Activated CD4-positive, alpha-beta T cell treated with anti-CD3 and anti-CD28 coated beads for 48 hours (primary cell): ENCODE data around the gene RINT1.
"Not testable (repeated sequence)": the region's sequence is repeated elsewhere in the genome, so short reads cannot be mapped to it uniquely, and the experiment has no call there.

ENCODE experiments used
- DNase-seq: peaks from one replicate; pipeline ENCODE4 v3.0.0-alpha.2; 2020

Gene RINT1

DNA sequence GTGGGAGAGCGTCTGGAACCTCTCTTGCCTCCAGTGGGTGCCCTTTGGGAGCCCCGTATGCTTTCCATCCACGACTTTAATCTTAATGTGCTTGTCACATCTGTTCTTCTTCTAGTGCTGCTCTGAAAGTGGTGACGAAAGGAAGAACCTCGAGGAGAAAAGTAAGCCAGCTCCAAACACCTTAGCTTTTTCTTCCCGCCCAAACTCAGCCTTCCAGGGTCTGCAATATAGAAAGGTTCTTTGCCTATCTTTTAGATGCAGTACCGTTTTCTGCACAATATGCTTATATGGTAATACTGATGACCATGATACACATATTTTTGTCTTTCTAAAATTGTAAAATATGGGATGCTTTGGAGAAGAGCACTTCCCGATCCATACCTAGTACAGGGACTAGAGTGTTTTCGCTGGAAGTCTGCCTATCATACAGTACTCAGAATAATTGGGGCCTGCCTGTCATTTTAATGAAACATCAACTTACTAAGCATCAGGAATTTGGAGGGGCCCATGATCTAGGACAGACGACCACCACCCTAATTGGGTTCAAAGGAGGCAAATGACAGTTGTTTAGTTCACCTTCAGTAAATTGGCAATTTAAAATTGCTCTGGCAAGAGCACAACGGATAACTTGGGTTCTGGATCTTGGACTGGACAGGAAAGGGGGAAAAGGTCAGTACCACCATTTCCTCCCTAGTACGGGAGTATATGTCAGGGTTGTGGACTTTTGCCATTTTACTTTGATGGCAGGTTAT lies 884 bp downstream of the RINT1 start:
- no peak for DNase-seq

DNA sequence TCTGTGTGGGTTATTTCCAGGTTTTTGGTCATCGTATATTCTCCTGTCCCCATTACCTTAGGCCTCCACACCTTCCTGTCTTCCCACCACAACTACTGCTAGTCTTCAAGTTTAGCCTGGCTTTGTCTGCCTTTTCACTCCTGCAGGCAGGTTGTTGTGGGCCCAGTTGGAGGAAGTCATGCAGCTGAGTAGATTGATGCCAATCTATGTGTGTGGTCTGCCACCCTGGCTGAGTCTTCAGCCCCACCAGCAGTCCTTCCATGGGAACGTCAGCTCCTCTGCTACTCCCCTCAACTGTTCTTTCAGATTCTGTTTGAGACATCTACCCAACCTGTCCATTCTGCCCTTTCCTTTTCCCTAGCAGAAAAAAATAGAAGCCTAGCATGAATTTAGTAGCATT lies 6.3 kb downstream of the RINT1 start:
- DNase-seq, result no peak

DNA sequence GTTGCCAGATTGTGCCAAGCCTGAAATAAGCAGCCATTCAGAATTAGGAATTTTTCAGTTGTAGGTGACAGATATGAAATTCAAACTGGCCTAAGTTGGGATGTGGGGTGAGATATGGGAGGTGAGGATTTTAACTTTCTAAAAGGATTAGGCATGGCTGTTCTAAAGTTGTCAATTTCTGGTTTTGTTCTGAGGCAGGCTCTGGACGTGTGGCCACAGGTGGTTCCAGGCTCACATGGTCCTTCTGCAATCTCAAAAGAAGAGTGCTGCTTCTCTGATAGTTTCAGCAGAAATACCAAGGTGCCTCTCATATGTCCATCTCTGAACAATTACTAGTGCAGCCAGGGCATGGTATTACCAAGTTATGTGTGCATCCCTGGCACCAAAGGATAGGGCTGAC lies 27.9 kb downstream of the RINT1 start:
- DNase-seq, result no peak

DNA sequence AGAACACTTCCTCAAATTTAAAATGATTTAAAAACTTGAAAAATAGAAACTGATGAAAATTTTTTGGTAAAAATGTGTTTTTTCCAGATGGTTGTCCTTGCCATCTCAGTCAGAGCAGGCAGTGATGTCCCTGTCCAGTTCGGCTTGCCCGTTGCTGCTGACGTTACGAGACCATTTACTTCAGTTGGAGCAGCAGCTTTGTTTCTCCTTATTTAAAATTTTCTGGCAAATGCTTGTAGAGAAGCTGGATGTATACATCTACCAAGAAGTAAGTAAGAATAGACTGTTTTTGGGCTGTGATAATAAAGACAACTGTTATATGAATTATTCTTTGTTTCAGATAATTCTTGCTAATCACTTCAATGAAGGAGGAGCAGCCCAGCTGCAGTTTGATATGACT lies 33.2 kb downstream of the RINT1 start:
- DNase-seq, result no peak

DNA sequence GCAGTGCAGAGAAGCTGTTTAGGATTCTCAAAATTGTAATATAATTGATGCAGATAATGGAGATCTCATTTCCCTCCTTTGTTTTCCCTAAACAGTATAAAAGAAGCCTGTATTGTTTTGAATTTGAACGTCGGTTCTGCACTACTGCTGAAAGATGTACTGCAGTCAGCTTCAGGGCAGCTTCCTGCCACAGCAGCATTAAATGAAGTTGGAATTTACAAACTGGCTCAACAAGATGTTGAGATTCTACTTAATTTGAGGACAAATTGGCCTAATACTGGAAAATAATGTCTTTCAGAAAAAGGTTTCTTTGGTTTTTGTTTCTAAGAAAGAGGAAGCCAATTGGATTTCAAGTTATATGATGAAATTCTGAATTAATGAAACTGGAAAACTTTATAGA lies 35.0 kb downstream of the RINT1 start:
- DNase-seq, result no peak

DNA sequence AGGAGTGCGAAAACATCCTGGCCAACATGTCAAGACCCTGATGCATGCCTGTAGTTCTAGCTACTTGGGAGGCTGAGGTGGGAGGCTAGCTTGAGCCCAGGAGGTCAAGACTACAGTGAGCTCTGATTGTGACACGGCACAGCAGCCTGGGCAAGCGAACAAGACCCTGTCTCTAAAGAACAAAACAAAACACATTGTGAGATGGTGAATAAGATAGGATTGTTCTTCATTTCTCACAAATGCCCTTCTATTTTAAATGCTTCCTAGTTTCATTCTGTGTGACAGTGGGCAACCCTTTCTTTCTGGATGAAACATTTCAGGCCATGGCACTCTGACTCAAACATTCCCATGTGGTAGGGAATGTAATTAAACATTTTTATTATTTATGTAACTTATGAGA lies 35.8 kb downstream of the RINT1 start:
- DNase-seq, result no peak

DNA sequence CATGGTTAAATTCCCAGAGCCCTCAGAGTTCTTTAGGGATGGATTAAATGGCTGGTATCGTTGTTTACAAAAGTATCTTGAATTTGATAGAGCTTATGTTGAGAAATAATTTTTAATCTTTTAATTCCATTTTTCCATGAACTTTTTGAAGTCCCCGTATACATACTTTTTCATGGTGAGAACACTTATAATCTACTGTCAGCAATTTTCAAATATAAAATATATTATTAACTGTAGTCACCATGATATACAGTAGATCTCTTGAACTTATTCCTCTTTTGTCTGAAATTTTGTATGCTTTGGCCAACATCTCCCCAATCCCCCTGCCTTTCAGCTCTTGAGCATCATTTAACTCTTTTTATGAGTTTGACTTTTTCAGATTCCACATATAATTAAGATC lies 39.9 kb downstream of the RINT1 start:
- DNase-seq, result no peak

DNA sequence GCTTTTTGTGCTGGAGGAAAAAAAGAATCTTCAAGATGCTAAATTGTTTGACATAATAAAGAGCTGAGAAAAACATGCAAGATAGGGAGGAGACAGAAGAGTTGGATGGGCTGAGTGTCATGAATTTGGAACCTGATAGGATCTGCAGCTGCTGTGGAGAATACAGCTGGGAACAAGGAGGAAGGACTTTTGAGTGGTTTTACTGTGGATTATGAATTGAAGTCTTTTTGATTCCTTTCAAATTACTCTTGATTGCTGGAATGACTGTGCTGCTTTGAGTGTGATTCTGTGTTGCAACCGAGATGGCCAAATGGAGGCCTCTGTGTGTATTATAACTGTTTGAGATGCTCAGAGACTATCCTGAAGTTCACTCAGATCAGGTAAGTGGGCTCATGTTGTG lies 45.2 kb downstream of the RINT1 start:
- DNase-seq, result no peak

DNA sequence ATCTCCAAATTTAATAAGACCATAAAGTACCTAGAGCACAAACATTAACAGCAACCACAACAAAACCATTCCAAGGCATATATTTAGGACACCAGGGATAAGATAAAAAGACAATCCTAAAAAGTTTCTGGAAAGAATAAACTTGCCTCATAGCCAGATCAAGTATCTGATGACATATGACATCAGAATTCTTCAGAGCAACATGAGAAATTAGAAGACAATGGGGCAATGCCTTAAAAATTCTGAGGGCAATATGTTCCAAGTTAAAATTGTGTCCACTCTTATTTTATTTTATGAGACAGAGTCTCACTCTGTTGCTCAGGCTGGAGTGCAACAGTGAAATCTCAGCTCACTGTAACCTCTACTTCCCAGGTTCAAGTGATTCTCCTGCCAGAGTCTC lies 46.5 kb downstream of the RINT1 start:
- DNase-seq, result no peak

DNA sequence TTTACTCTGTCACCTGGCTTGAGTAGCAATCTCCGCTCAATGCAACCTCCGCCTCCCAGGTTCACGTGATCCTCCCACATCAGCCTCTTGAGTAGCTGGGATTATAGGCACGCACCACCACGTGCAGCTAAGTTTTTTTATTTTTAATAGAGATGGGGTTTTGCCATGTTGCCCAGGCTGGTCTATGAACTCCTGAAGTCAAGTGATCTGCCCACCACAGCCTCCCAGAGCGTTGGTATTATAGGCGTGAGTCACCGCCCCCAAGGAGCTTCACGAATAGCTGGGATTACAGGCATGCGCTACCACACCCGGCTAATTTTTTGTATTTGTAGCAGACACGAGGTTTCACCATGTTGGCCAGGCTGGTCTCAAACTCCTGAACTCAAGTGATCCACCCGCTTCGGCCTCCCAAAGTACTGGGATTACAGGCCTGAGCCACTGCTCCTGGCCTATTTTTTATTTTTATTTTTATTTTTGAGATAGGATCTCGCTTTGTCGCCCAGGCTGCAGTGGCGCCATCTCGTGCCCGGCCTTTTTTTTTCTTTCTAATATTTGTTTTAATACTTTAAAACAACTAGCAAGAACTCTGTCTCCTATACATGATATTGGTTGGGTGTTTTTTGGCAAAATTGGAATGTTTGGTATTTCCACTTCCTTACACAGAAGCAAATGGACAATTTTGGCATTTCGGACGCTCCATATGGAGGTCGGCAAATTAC lies 48.2 kb downstream of the RINT1 start:
- no peak for DNase-seq

DNA sequence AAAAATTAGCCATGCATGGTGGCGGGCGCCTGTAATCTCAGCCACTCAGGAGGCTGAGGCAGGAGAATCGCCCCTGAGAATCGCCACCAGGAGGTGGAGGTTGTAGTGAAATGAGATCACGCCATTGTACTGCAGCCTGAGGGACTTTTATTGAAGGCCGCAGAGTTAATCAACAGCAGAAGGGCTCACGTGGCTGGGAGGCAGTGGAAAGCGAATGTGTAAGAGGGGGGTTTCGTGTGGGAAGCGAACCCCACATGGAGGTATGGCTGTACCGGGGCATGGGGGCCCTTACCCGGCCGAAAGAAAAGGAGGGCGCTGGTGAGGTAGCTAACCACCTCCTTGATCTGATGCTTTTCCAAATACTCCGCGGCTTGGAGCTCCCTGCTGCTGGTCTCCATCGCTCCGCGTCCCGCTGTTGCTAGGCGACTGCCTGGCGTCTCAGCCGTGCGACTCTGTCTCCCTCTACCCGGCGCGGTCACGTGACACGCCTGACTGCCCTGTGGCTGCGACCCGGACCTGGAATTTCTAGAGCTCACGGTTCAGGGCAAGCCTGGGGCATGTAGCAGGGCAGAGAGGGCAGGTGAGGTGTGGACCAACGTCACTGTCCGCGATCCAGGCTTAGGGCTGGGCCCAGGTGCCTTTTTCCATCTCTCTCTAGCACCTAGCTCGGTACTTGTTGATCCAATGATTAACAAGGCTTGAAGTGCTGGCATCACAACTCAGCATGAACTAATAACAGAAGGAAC lies 49.2 kb downstream of the RINT1 start, which contains the start of gene EFCAB10:
TSS of gene EFCAB10 (minus strand) at position 428 of the 746 bp plus-strand sequence. CDS start at position 398, 30 bp downstream.
- peak; percentile 81 for DNase-seq

DNA sequence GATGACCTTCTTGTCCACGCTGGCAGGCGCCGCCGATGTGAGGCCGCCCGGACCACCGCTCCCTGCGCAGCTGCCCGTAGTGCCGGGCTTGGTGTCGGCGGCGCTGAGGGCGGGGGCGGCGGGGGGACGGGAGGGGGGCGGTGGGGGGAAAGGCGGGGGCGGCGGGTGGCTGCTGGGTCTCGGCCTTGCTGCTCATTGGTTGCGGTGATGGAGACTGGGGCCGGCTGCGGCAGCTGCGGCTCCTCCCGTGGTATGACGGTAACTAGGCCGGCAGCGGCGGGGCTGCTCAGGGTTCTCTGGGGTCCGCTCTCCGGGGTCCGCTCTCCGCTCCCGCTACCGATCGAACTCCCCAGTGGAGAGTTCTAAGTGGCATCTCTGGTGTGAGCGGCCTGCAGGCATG lies 51.1 kb downstream of the RINT1 start:
- DNase-seq, result no peak

DNA sequence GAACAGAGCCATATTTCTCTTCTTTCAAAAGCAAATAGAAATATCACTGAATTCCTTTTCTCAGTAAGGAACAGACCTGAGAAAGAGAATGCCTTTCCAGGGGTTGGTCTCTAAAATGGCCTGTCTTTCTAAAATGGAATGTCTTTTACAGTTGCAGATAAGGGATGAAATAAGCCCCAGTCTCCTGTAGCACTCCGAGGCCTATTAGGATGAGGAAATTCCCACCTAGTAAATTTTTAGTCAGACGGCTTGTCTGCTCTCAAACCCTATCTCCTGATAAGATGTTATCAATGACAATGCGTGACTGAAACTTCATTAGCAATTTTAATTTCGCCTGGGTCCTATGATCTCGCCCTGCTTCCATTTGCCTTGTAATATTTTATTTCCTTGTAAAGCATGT lies 52.2 kb downstream of the RINT1 start:
- DNase-seq, result no peak

DNA sequence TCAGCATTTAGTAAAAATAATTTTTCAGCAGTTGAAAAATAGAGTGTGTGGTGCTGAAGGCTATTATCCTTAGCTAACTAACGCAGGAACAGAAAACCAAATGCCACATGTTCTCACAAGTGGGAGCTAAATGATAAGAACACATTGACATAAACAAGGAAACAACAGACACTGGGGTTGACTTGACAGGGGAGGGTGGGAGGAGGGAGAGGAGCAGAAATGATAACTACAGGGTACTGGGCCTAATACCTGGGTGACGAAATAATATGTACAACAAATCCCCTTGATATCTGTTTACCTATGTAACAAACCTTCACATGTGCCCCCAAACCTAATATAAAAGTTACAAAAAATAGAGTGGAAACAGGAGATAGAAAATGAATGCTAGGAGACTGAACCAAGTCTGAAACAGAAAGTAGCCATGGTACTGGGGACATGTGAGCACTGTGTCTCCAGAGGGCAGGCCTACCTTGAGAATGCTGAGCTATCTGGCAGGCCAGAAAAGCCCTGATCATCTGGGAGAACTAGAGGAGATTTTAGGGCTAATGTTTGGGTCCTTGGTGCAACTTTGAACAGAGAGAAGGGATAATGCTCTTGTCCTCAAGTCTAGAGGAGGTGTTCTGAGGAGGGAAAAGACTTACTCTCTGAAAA lies 54.0 kb downstream of the RINT1 start:
- DNase-seq, result no peak

DNA sequence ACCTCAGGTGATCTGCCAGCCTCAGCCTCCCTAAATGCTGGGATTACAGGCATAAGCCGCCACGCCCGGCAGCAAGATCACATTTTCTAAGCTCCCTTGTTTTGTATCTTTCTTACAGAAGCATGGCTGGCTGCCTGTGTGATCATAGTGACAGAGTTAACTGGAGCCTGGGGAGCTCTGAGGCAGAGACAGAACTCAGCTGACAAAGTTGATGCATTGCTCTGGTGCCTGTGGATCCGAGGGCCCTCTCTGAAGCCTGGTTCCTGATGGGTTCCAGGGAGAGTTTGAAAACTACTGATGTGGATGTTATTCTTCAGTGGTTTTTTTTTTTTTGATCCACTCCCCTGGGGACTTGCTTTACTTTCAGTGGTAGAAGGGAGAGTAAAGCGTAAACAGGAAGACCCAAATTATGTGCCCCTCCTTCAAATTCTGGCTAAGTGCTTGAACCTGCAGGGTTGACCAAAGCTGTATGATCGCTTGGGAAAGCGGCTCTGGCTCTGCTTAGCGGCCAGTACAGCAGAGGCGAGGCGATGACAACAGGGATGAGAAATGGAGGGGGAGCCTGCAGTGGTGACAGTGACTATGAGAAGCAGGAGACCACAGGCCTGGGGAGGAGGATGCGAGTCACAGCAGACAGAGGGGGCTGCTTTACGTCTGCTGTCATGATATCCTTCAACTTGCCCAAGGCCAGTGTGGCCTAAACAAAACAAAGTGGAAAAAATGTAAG lies 56.1 kb downstream of the RINT1 start:
- no peak for DNase-seq

DNA sequence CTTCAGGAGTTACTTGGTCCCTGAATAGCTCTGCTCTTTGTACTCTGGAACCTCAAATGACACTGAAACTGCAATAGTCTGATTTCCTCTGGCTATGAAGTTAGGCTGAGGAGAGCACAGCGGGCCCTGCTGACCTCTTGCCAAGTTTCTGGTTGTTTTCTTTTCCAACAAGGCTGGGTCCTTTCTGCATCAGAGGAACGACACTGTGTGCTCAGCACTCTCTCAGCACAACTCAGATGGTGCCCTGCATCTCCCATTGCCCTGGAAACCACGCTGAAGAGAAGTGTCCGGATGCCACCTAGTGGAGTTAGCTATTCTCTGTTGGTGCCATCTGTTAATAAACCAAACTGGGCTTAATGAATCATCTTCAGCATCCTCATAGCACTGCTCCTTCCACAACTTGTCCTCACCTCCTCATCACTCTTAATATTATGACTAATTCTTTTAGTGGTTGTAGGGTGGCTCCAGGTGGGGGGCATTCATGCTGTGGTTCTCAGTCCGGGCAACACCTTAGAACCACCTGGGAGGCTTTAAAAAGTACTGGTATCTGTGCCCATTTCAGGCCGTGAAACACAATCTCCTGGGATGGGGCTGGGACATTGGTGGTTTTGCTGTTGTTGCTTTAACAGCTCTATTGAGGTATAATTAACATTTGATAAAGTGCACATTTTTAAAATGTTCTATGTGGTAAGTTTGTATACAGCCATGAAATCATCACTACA lies 57.5 kb downstream of the RINT1 start:
- peak; percentile 69 for DNase-seq

DNA sequence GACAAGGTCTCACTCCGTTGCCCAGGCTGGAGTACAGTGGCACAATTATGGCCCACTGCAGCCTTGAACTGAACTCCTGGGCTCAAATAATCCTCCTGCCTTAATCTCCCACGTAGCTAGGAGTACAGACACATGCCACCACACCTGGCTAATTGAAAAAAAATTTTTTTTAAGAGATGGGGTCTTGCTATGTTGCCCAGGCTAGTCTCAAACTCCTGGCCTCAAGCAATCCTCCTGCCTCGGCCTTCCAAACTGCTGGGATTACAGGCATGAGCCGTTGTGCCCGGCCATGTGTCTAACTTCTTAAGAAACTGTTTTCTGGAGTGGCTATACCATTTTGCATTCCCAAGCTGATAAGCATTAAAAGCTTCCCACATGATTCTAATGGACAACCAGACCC lies 58.8 kb downstream of the RINT1 start:
- no peak for DNase-seq

DNA sequence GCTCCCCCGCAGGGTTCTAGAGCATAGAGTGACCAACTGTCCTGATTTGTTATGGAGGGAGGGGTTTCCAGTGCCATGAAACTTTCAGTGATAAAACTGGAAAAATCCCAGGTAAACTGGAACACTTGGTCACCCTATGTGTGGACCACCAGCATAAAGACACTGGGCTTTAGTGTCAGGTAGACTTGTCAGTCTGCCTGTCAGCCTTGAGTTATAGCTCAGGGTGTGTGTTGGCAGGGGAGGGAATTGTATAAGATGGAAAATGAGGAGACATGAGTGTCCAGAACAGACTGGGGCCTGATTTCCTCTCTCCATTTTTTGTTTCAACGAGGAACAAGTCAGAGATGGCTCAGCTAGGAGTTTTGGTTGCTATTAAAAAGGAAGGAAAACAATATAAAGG lies 59.5 kb downstream of the RINT1 start:
- no peak for DNase-seq

DNA sequence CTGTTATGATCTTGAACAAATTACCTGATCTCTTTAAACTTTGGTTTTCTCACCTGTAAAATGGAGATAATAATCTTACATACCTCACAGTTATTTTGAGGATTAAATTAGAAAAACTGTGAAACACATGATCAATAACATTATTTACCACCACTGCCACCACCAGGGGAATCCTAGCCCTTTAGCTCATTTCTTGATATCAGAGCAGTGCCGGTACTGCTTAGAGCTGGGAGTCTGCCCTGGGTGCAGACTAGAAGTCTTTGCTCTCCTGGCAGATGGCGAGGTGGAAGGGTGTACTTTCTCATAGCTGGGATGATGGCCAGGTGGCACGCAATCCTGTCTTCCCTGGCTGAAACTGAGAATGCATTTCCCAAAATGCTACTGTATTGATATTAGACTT lies 62.0 kb downstream of the RINT1 start:
- no peak for DNase-seq

DNA sequence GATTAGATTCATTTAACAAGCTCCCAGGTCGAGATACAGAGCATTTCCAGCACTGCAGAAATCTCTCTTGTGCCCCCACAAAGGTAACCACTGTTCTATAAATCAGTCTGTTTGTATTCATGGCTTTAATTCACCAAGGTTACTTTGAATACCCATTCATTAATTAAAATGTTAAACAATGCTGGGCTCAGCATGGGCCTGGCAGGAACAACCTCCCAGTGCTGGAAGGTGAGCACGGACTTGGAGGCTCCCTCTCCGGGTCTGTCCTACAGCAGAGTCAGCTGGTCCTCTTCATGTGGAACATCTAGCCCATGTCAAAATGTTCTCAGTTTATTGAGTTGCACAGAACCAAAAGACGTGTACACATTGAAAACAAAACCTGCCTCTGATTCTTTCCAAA lies 64.9 kb downstream of the RINT1 start:
- DNase-seq, result no peak

DNA sequence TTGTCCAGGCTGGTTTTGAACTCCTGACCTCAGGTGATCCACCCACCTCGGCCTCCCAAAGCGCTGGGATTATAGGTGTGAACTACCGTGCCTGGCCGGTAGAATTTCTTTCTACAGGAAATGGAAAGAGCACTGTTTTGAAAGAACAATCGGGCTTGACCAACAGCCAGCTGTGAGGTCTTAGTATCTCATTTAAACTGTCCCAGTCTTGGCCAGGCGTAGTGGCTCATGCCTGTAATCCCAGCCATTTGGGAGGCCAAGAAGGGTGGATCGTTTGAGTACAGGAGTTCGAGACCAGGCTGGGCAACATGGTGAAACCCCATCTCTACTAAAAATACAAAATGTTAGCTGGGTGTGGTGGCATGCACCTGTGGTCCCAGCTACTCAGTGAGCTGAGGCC lies 67.1 kb downstream of the RINT1 start:
- DNase-seq, result not testable (repeated sequence)

DNA sequence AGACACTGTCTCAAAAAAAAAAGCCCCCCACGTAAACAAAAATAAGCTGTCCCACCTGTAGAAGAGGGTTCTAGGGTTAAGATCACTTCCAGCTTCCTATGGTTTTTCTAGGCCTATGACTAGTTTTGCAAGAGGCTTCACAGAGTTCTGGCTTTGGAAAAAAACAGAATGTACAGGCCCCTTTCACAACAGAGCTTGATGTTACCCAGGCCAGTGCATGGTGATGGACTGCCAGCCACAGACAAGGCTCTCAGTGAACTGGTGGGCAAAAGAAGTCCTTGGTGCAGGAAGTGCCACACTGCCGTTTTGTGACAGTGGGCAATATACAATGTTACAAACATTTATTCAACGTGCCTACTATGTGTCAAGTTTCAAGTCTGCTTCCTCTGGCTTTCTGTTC lies 67.5 kb downstream of the RINT1 start:
- DNase-seq, result no peak
